GM12891 (cell line): ENCODE measurements around the gene ATL3.

ENCODE experiments used
- PAX5 ChIP-seq: IDR thresholded peaks from 2 replicates; pipeline ENCODE4 v1.6.1; 2011; ENCODE audit warnings: low read length, moderate library complexity, mild to moderate bottlenecking; ENCODE audit not compliant: insufficient read depth, severe bottlenecking
- POLR2A ChIP-seq: IDR thresholded peaks from 2 replicates; pipeline ENCODE4 v1.6.1; 2011; ENCODE audit warnings: low read depth, low read length, control low read depth
- POLR2AphosphoS5 ChIP-seq: IDR thresholded peaks from 2 replicates; pipeline ENCODE4 v1.6.1; 2011; ENCODE audit warnings: low read depth, low read length, control low read depth
- SPI1 ChIP-seq: IDR thresholded peaks from 2 replicates; pipeline ENCODE4 v1.6.1; 2011; ENCODE audit warnings: low read depth, low read length, control low read depth
- TAF1 ChIP-seq: IDR thresholded peaks from 2 replicates; pipeline ENCODE4 v1.6.1; 2011; ENCODE audit warnings: low read depth, low read length, control low read depth

DNA sequence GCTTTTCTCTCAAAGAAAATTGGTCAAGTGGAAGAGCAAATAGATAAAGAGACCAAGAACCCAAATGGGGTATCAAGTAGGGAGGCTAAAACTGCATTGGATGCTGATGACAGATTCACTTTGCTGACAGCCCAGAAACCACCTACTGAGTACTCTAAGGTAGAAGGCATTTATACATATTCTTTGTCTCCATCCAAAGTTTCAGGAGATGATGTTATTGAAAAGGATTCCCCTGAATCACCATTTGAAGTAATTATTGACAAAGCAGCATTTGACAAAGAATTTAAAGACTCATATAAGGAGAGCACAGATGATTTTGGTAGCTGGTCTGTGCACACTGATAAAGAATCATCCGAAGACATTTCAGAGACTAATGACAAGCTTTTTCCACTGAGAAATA, 47.8 kb upstream of the ATL3 start:
- TF ChIP-seq POLR2A, result no peak
- no peak for TF ChIP-seq SPI1
- TF ChIP-seq POLR2AphosphoS5, result no peak
- no peak for TF ChIP-seq TAF1
- TF ChIP-seq PAX5, result no peak
